ENCODE measurements around the gene SIX4. TPM values are rescaled to one million over a fixed set of nuclear protein-coding genes. Genes with fewer than 3 reads are reported as not detected.

The SIX4 gene
- total and polyA plus RNA-seq, 12 donors: 0.40 to 3.9 (median 3.0) TPM

DNA sequence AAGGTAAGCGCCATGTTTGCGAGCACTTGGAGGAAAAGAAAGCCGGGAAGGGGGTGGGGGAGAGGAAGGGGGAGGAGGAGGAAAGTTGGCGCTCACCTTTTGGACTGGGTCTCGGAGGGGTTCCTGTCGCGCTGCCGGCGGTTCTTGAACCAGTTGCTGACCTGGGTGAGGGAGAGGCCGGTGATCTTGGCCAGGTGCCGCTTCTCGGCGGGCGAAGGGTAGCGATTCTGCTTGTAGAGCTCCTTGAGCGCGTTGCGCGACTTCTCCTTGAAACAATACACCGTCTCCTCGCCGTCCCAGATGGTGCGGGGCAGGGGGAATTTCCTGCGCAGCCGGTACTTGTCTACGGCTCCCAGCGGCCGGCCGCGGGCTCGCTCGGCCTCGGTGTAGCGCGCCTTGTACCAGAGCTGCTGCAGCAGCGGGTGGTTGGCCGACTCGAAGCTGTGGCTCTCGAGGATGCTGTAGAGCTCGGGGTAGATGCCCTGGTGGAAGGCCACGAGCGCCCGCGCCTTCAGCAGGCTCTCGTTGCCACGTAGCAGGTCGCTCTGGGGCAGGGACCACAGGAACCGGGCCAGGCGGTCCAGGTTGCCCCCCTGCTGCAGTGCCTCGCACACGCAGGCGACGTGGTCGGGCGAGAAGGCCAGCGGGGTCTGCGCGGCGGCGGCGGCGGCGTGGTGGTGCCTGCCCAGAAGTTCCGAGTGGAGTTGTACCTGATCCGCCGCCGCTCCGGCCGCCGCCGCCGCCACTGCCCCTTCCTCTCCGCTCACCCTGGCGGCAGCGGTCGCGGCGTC is 840 bp downstream of the SIX4 start:
- no peaks in the 10 kb centered on the region for H3K27me3 ChIP-seq
- WGBS, 4 donors: 0 to 1% (median 1%) methylated on average over 26 to 78 of the region's 78 CpGs

DNA sequence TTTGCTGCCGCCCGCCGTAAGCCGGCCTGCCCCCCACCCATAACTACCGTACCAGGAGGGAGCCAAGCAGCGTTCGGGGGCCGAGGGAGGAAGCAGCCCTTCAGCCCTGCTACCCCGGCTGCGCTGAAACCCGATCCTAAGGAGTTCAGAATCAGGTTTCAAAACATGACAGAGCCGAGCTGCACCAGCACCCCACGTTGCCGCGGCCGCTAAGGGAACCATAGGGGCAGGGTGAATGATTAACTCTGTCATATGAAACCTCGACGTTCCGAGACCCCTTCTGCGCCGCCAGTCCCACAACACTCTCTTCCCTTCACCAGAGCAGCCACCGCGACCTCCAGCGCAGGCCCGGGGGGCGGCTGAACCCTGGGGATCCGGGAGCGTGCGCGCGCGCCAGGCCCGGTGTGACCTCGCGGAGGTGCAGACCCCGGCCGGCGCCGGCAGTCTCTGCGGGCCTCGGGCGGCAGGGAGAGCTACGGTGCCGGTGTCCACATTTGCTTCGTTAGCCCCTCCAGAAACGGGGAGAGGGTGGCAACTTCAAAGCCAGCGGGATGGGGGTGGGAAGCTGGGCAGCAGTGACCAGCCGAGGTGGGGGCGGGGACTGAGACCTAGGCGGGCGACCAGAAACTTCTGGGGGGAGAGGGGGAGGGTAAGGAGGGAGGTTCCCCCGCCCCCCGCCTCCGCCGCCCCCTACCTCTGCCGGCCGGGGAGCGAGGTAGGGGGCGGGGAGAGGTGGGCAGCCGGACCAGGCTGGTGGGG is 1.6 kb downstream of the SIX4 start:
- DNase-seq: peak in 6 of 7 donors; percentile 8 to 43 (median 28)
- Histone ChIP-seq H3K27me3 (no peaks in the 10 kb centered on the region), H3K27ac (peak overlapping the region in 2 of 5 donors; percentile 19 to 61), H3K9me3 (replicated peaks in 1 of 3) (no peaks in the 10 kb centered on the region), H3K36me3 (replicated peaks in 1 of 2) (no peaks in the 10 kb centered on the region), H3K4me3 (peak overlapping the region in 3 of 4 donors; percentile 28 to 84 (median 70)), H3K4me1 (replicated peaks in 1 of 2) (peaks cover 15 to 25% of the 10 kb centered on the region in 2 donors)
- no peak for TF ChIP-seq POLR2A (IDR thresholded peaks at IDR 0.05)
- TF ChIP-seq, protein P1, sequence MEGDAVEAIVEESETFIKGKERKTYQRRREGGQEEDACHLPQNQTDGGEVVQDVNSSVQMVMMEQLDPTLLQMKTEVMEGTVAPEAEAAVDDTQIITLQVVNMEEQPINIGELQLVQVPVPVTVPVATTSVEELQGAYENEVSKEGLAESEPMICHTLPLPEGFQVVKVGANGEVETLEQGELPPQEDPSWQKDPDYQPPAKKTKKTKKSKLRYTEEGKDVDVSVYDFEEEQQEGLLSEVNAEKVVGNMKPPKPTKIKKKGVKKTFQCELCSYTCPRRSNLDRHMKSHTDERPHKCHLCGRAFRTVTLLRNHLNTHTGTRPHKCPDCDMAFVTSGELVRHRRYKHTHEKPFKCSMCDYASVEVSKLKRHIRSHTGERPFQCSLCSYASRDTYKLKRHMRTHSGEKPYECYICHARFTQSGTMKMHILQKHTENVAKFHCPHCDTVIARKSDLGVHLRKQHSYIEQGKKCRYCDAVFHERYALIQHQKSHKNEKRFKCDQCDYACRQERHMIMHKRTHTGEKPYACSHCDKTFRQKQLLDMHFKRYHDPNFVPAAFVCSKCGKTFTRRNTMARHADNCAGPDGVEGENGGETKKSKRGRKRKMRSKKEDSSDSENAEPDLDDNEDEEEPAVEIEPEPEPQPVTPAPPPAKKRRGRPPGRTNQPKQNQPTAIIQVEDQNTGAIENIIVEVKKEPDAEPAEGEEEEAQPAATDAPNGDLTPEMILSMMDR (IDR thresholded peaks at IDR 0.05): no peak
- 0 to 20% (median 2%) methylated on average over 1 to 60 of the region's 60 CpGs for WGBS, 4 donors
- intact Hi-C loops (cut with DNase I): loop anchor here in 1 of 2 donors (10.0 kb wide), 1 partner anchor 142 kb away; no protein-coding TSS in a partner anchor

More for the DNA sequence above, 840 bp downstream of the SIX4 start:
- TF ChIP-seq POLR2A (IDR thresholded peaks at IDR 0.05): no peak
- TF ChIP-seq, protein P1 (IDR thresholded peaks at IDR 0.05): no peak
- Histone ChIP-seq H3K9me3 (replicated peaks in 1 of 3) (no peaks in the 10 kb centered on the region), H3K4me3 (peak overlapping the region; percentile 70 to 86 (median 78)), H3K4me1 (replicated peaks in 1 of 2) (peaks cover 15 to 25% of the 10 kb centered on the region in 2 donors), H3K36me3 (replicated peaks in 1 of 2) (no peaks in the 10 kb centered on the region), H3K27ac (peak overlapping the region in 3 of 5 donors; percentile 50 to 66 (median 61))
- intact Hi-C loops (cut with DNase I): loop anchor here in 1 of 2 donors (10.0 kb wide), 1 partner anchor 141 kb away; no protein-coding TSS in a partner anchor
- DNase-seq: peak; percentile 43 to 71 (median 54)

DNA sequence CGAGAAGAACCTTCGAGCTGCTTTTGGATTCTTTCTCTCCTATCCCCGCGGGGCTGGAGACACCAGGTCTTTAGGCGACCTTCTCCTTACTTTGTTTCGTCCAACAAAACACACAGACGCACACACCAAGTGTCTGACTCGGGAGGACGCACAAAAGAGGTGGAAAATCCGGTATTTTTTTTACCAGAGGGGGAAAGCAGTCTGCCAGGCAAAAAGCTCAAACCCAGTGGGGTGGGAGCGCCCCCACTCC is 2.1 kb downstream of the SIX4 start:
- H3K27me3 ChIP-seq: no peaks in the 10 kb centered on the region
- peaks cover 15 to 25% of the 10 kb centered on the region in 2 donors for H3K4me1 ChIP-seq (replicated peaks in 1 of 2)
- H3K36me3 ChIP-seq (replicated peaks in 1 of 2): no peaks in the 10 kb centered on the region
- no peaks in the 10 kb centered on the region for H3K9me3 ChIP-seq (replicated peaks in 1 of 3)
- H3K27ac ChIP-seq: peak overlapping the region in 2 of 5 donors; percentile 19 to 61
- no peak for TF ChIP-seq POLR2A (IDR thresholded peaks at IDR 0.05)
- TF ChIP-seq, protein P1 (IDR thresholded peaks at IDR 0.05): no peak
- WGBS, 4 donors: 1 to 2% (median 1%) methylated on average over 9 to 11 of the region's 11 CpGs
- peak overlapping the region in 3 of 4 donors; percentile 28 to 84 (median 70) for H3K4me3 ChIP-seq
- intact Hi-C loops (cut with DNase I): loop anchor here in 1 of 2 donors (10.0 kb wide), 1 partner anchor 143 kb away; no protein-coding TSS in a partner anchor
- DNase-seq: peak in 2 of 7 donors; percentile 17 to 21

Data from adrenal gland (tissue), 12 donors.